Stromal cell of bone marrow (primary cell): ENCODE measurements around the gene PLA2G4A.

Experiments
- DNase-seq: peaks from one replicate; pipeline ENCODE4 v3.0.0-alpha.2; 2012; ENCODE audit warnings: low read depth

PLA2G4A gene

GRCh38 chr1:186977266-186977957 lies 148.7 kb downstream of the PLA2G4A start:
- DNase-seq, result no peak

- DNase-seq, result peak; percentile 41
Observed at GRCh38 chr1:186978596-186979556, 150.1 kb downstream of the PLA2G4A start.

GRCh38 chr1:186980400-186980799 lies 151.7 kb downstream of the PLA2G4A start:
- no peak for DNase-seq

- no peak for DNase-seq
Observed at GRCh38 chr1:186982116-186982515, 153.4 kb downstream of the PLA2G4A start.

- peak; percentile 79 for DNase-seq
Observed at GRCh38 chr1:186983327-186983726, 154.6 kb downstream of the PLA2G4A start.

GRCh38 chr1:186984959-186985358 lies 156.2 kb downstream of the PLA2G4A start:
- no peak for DNase-seq

GRCh38 chr1:186985889-186986491 lies 157.2 kb downstream of the PLA2G4A start:
- DNase-seq, result peak; percentile 52

GRCh38 chr1:186987065-186987464 lies 158.3 kb downstream of the PLA2G4A start:
- DNase-seq, result no peak

GRCh38 chr1:186987769-186988168 lies 159.0 kb downstream of the PLA2G4A start:
- DNase-seq, result no peak

GRCh38 chr1:186993996-186994395 lies 165.2 kb downstream of the PLA2G4A start:
- DNase-seq, result no peak

- DNase-seq, result no peak
Observed at GRCh38 chr1:186994897-186995296, 166.1 kb downstream of the PLA2G4A start.

- DNase-seq, result no peak
Observed at GRCh38 chr1:186996816-186997215, 168.1 kb downstream of the PLA2G4A start.

- no peak for DNase-seq
Observed at GRCh38 chr1:186997877-186998276, 169.1 kb downstream of the PLA2G4A start.

GRCh38 chr1:186999506-186999905 lies 170.8 kb downstream of the PLA2G4A start:
- DNase-seq, result no peak

- peak; percentile 77 for DNase-seq
Observed at GRCh38 chr1:187001198-187001889, 172.6 kb downstream of the PLA2G4A start.

GRCh38 chr1:187003353-187003752 lies 174.6 kb downstream of the PLA2G4A start:
- DNase-seq, result no peak

- DNase-seq, result no peak
Observed at GRCh38 chr1:187006896-187007295, 178.1 kb downstream of the PLA2G4A start.

GRCh38 chr1:187009320-187009719 lies 180.6 kb downstream of the PLA2G4A start:
- no peak for DNase-seq

GRCh38 chr1:187010571-187011309 lies 182.0 kb downstream of the PLA2G4A start:
- no peak for DNase-seq

GRCh38 chr1:187013582-187014200 lies 184.9 kb downstream of the PLA2G4A start:
- no peak for DNase-seq

- DNase-seq, result no peak
Observed at GRCh38 chr1:187018291-187018690, 189.5 kb downstream of the PLA2G4A start.
